HG03045 (cell line): ENCODE results near the gene DHRSX.

Experiments
- ATAC-seq: cut with Tn5 transposase; IDR thresholded peaks from one replicate; pipeline ENCODE4 v1.9.1; 2021; ENCODE audit warnings: mild to moderate bottlenecking, moderate library complexity; ENCODE audit not compliant: unreplicated experiment

DHRSX gene

GRCh38 chrX:2184089-2184488 is 316.7 kb downstream of the DHRSX start:
- no peak for ATAC-seq

- no peak for ATAC-seq
Measured at GRCh38 chrX:2183193-2183725, 317.5 kb downstream of the DHRSX start.

GRCh38 chrX:2177541-2177940 is 323.2 kb downstream of the DHRSX start:
- ATAC-seq = no peak

GRCh38 chrX:2176733-2177132 is 324.0 kb downstream of the DHRSX start:
- ATAC-seq = no peak

- ATAC-seq = no peak
Measured at GRCh38 chrX:2176274-2176673, 324.5 kb downstream of the DHRSX start.

GRCh38 chrX:2172359-2172758 is 328.4 kb downstream of the DHRSX start:
- ATAC-seq = no peak
